ACC112 (cell line): ENCODE results near the gene CELA1.
A peak's percentile ranks its signal among the peaks of the same experiment; 100 is the strongest.

Experiments
- H2AFZ ChIP-seq: fragments of 200-600 bp; sonication (generic); one replicate; pipeline ENCODE4 v1.6.0; 2017; ENCODE audit warnings: antibody characterized with exemption, low read length; ENCODE audit not compliant: unreplicated experiment
- H3K27ac ChIP-seq: fragments of 200-600 bp; sonication (generic); 2 replicates; pipeline ENCODE4 v1.5.1; 2014; ENCODE audit warnings: low read depth, mild to moderate bottlenecking, antibody characterized with exemption, low read length, moderate library complexity
- H3K27me3 ChIP-seq: fragments of 200-600 bp; sonication (generic); 2 replicates; pipeline ENCODE4 v1.6.1; 2014; ENCODE audit warnings: mild to moderate bottlenecking, antibody characterized with exemption, low read length, moderate library complexity, mixed read lengths; ENCODE audit not compliant: insufficient read depth
- H3K36me3 ChIP-seq: fragments of 200-600 bp; sonication (generic); 2 replicates; pipeline ENCODE4 v1.6.1; 2016; ENCODE audit warnings: mild to moderate bottlenecking, antibody characterized with exemption, low read length, moderate library complexity, mixed read lengths; ENCODE audit not compliant: insufficient read depth
- H3K4me1 ChIP-seq: fragments of 200-600 bp; sonication (generic); one replicate; pipeline ENCODE4 v1.6.1; 2016; ENCODE audit warnings: low read length, mixed read lengths; ENCODE audit not compliant: insufficient read depth, unreplicated experiment, control insufficient read depth
- H3K4me3 ChIP-seq: fragments of 200-600 bp; sonication (generic); 2 replicates; pipeline ENCODE4 v1.5.1; 2014; ENCODE audit warnings: mild to moderate bottlenecking, low read depth, low read length
- H3K79me2 ChIP-seq: fragments of 200-600 bp; sonication (generic); one replicate; pipeline ENCODE4 v1.6.0; 2016; ENCODE audit warnings: low read length; ENCODE audit not compliant: control insufficient read depth, unreplicated experiment, insufficient read depth

The CELA1 gene

DNA sequence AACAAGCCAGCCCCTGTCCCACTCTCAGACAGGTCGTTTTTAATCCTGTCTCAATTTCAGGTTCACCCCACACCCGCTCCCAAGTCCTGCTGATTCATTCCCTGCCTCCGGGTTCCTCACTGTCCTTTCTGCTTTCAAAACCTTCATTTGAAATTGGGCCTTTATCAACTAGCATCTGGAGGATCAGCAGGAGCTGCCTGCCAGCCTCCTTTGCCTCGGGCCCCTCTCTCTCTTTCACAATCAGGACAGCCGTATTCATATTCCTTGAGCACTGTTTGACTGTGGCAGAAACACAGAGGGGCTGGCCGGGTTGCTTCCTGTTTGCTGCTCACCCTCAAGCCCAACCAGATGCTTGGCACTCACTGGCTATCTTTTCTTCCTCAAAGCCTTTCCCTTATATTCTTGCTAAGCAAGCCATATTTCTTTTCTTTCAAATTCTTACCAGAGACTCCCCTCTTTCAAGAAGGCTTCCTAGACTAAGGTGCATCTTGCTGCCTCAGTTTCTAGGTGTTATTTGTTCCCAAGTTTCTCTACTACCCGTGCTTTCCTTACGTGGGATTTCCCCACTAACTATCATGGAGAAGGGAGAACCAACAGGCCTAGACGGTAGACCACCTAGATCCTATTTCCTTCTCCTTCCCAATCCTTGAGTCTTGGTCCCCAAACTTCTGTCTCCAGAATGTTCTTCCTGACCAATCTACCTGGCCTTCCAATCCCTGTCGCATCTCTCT is 41.8 kb upstream of the CELA1 start:
- Histone ChIP-seq H3K4me3 (no peak overlapping the region), H3K79me2 (no peaks in the 10 kb centered on the region), H3K4me1 (peaks cover 12% of the 10 kb centered on the region)

DNA sequence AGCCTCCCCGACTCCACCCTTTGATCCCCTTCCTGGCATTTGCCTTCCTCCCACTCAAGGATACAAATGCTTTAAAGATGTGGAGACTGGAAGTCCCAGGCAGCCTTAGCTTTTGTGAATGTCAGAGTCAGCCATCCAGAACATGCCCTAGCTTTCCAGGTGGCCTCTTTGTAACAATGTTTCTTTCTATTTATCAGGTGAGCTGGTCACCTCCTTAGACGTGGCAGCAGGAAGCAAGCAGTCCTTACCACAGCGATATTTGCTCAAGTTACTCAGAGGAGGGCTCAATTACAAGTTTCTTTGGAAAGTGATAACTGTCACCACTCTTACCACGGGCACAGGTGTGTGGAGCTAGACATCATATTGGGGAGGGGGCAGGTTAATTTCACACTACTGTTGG is 39.9 kb upstream of the CELA1 start:
- peaks cover 7% of the 10 kb centered on the region; the same call in 1 of the 2 replicates for H3K27me3 ChIP-seq
- H3K27ac ChIP-seq = no peak overlapping the region
- H3K4me3 ChIP-seq = no peak overlapping the region
- H2AFZ ChIP-seq = no peak overlapping the region
- peaks cover 12% of the 10 kb centered on the region for H3K4me1 ChIP-seq
- H3K79me2 ChIP-seq = no peaks in the 10 kb centered on the region
- no peaks in the 10 kb centered on the region for H3K36me3 ChIP-seq

More for the DNA sequence above, 41.8 kb upstream of the CELA1 start:
- Histone ChIP-seq H2AFZ (peak overlapping the region; percentile 74), H3K27ac (no peak overlapping the region), H3K27me3 (peaks cover 10% of the 10 kb centered on the region; the same call in 1 of the 2 replicates), H3K36me3 (no peaks in the 10 kb centered on the region)

DNA sequence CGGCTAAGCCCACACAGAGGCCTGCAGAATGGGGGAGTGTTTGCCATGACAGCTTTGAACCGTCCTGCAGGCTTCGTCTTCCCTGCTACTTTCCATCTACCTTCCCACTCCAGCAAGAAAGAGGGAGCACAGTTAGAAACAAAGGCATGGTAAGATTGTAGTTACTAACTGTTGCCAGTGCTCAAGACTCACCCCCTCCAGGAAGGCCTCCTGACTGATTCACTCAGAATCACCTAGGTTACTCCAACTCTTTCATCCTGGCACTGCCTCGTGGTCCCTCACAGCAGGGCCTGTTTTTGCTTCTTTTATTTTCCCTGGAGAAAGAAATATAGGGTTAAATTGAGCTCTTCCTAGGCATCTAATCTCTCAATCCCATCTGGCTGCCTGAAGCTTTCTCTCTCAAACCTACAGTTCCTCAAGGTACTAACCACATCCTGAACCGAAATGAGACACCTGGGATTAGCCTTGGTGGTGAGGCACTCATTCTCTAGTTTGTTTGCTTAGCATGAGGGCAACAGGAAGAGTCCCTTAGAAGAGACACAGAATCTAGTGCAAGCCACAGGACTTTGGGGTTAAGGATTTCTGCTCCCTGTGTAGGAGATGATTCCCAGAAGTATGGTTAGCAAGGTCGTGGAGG is 36.9 kb upstream of the CELA1 start:
- no peaks in the 10 kb centered on the region for H3K27me3 ChIP-seq
- H3K4me1 ChIP-seq = peaks cover 6% of the 10 kb centered on the region
- no peak overlapping the region for H2AFZ ChIP-seq
- H3K27ac ChIP-seq = no peak overlapping the region
- no peak overlapping the region for H3K4me3 ChIP-seq
- H3K79me2 ChIP-seq = no peaks in the 10 kb centered on the region
- no peaks in the 10 kb centered on the region for H3K36me3 ChIP-seq

DNA sequence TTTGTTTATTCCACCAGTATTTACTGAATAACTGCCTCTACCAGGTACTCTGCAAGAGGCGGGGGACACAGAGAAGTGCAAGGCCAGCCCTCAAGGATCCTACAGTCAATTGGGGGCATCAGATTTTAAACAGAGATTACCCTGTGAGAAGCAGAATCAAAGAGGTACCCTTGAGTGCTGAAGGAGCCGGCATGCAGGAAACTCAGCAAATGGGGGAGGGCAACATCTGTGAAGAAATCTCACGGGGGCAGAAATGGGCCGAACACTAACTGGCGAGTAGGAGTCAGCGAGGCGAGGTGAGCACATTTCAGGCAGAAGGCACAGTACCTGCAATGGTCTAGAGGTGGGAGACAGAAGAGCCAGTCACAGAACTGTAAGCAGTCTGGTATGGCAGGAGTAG is 35.7 kb upstream of the CELA1 start:
- no peaks in the 10 kb centered on the region for H3K4me1 ChIP-seq
- no peak overlapping the region for H3K4me3 ChIP-seq
- H3K36me3 ChIP-seq = no peaks in the 10 kb centered on the region
- no peaks in the 10 kb centered on the region for H3K27me3 ChIP-seq
- no peak overlapping the region for H2AFZ ChIP-seq
- no peak overlapping the region for H3K27ac ChIP-seq
- H3K79me2 ChIP-seq = no peaks in the 10 kb centered on the region

DNA sequence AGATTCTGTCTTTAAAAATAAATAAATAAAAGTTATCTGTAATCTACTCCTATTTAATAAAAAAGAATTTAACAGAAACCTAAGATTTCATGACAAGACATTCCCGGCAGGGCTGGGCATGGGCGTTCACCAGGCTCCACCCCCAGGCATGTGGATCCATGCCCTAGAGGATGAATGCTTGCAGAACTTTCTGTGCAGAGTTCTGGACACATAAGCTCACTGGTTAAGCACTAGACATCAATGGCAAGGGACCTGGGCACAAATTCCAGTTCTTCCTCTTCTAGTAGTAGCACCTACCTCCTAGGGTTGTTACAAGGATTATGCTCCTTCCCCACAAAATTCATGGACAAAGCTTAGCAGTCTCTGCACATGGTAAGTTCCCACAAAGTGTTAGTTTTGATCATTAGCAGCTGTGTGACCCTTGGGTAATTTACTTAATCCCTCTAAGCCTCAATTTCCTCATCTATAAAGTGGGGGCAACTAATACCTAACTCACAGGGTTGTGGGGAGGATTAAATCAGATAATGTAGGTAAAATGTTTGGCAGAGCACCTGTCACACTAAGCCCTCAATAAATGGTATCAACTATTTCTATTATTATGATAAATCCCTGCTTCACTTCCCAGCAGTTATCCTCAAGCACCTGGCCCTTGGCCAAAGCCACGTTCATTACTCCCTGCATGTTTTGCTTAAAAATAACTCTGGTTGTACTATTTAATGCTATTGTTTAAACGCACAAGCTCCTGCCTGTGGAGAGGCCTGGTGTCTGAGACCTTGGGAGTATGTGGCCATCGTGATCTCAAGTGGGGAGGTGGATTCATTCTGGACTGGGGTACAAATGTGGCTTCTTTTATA is 35.0 kb upstream of the CELA1 start:
- H2AFZ ChIP-seq = no peak overlapping the region
- no peak overlapping the region for H3K4me3 ChIP-seq
- H3K79me2 ChIP-seq = no peaks in the 10 kb centered on the region
- no peaks in the 10 kb centered on the region for H3K36me3 ChIP-seq
- no peaks in the 10 kb centered on the region for H3K4me1 ChIP-seq
- H3K27ac ChIP-seq = no peak overlapping the region
- no peaks in the 10 kb centered on the region for H3K27me3 ChIP-seq

DNA sequence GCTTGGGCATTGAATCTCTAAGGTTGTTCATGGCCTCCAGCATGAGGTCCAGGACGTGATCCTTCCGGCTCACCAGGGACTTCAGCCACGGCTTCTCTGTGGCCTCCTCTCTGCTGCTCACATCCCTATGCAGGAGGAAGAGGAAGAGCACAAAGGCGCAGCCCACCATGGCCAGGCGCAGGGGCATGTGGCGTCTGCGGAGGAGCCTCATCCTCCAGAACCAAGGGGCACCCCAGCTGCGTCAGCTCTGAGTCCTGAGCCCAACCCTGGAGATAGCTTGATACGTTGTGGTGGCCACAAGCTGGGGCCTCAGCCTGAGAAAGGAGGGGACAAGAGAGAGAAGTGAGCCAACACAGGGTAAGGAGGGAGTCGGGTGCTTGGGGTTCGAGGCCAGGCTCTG is 33.1 kb upstream of the CELA1 start:
- Histone ChIP-seq H3K27ac (no peak overlapping the region), H3K79me2 (no peaks in the 10 kb centered on the region), H3K4me3 (no peak overlapping the region), H2AFZ (no peak overlapping the region), H3K4me1 (peaks cover 2% of the 10 kb centered on the region), H3K36me3 (no peaks in the 10 kb centered on the region), H3K27me3 (no peaks in the 10 kb centered on the region)

DNA sequence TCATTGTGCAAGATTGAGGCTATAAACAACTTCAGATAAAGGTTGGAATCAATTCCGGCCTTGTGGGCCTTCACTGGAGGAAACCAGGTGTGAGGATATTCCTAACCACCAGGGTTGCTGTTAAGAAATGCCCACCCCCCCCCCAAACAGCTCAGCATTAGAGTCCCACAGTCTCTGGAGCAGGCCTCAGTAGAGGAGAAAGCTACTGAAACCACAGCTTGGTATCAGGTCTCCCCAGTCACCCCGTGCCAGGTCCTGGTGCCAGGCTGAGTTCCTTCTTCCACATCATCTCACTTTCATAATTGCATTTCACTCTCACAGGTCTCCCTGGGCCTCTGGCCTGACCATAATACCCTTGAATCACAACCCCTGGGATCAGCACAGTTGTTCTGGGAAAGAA is 32.3 kb upstream of the CELA1 start:
- no peaks in the 10 kb centered on the region for H3K27me3 ChIP-seq
- peaks cover 4% of the 10 kb centered on the region for H3K4me1 ChIP-seq
- H2AFZ ChIP-seq = no peak overlapping the region
- H3K27ac ChIP-seq = no peak overlapping the region
- no peaks in the 10 kb centered on the region for H3K36me3 ChIP-seq
- no peaks in the 10 kb centered on the region for H3K79me2 ChIP-seq
- H3K4me3 ChIP-seq = no peak overlapping the region

DNA sequence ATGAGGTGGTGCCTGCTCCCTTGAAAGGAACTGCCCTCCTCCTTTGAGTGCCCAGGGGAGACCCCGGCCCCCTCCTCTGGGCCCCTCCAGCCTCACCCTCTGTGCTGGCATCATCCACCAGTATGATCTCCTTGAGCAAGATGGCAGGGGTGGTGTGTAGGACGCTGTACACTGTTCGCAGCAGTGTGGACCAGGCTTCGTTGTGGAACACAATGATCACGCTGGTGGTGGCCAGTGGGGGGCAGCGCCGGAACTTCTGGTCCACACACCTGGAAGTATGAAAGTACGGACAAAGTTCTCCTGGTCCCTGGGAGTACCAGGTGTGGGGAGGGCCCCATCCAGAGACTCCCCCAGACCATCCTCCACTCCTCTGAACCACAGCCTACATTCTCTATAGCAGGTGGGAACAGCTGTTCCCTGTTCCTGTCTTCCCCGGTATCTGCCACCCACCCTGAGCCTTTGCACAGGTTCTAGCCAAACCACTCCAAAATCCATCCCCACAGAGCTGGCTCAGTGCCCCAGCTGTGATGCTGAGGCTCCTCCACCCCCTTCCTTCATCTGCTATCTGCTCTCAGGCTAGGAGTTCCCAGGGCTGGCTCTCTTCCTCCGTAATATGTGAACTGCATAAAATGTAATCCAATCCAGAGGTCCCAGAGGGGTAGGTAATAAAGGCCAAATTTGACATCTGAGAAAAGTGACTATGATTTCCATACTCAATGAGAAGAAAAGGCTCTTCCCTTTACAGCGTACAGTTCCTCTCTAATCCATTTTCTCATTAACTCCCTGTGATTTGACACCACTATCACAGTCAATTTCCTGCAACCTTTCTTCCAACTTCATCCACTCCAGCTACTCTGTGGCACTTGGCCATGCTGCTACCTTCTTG is 30.9 kb upstream of the CELA1 start:
- Histone ChIP-seq H3K27me3 (no peaks in the 10 kb centered on the region), H3K36me3 (no peaks in the 10 kb centered on the region)

DNA sequence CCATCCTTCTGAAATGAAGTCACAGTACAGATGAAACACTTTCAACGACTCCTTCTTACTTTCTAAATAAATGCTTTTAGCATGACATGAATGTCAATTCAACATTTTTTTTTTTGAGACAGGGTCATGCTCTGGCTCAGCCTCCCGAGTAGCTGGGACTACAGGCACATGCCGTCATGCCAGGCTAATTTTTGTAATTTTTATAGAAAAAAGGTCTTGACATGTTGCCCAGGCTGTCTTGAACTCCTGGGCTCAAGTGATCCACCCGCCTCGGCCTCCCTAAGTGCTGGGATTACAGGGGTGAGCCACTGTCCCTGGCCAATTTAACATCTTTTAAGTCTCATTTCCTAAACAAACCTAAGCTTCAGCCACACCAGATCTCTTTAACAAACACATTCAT is 28.4 kb upstream of the CELA1 start:
- Histone ChIP-seq H3K79me2 (no peaks in the 10 kb centered on the region), H2AFZ (no peak overlapping the region), H3K4me1 (peaks cover 19% of the 10 kb centered on the region), H3K36me3 (no peaks in the 10 kb centered on the region), H3K4me3 (no peak overlapping the region), H3K27ac (no peak overlapping the region), H3K27me3 (no peaks in the 10 kb centered on the region)

More for the DNA sequence above, 30.9 kb upstream of the CELA1 start:
- H3K27ac ChIP-seq = no peak overlapping the region
- H3K4me3 ChIP-seq = no peak overlapping the region
- peaks cover 7% of the 10 kb centered on the region for H3K4me1 ChIP-seq
- no peak overlapping the region for H2AFZ ChIP-seq
- H3K79me2 ChIP-seq = no peaks in the 10 kb centered on the region

DNA sequence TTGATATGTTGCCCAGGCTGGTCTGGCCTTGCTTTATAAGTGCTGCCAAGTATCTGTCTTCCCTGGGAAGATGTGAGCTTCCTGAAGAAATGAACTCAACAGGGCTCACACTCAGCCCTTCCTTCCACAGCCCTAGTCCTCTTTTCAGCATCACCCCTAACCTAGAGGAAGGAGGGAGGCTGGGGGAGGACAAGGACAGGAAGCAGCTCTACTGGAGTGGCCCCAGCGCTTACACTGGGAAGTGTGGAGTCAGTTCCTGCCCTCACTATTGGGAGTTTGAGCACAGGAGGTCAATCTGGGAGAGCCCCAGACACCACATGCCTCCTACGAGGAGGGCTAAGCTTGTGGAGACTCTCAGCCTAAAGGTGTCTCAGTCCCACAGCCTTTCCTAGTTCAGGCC is 27.9 kb upstream of the CELA1 start:
- Histone ChIP-seq H3K27ac (no peak overlapping the region), H3K4me1 (peaks cover 19% of the 10 kb centered on the region), H3K36me3 (no peaks in the 10 kb centered on the region), H2AFZ (peak overlapping the region; percentile 6), H3K27me3 (no peaks in the 10 kb centered on the region), H3K79me2 (no peaks in the 10 kb centered on the region), H3K4me3 (no peak overlapping the region)
